Thyroid gland (tissue), 4 donors: Measurements from ENCODE around the gene GPR87.

Source experiments
- CTCF ChIP-seq, 6 experiments: fragments of 200-600 bp in 3 of 6; fragments of 450-650 bp in 3 of 6; sonication (generic) in 3 of 6; IDR thresholded peaks; one replicate each; pipeline ENCODE4 v1.5.1; 2016 to 2019; ENCODE audit warnings: antibody characterized with exemption in 6 of 6, mild to moderate bottlenecking in 2 of 6, inconsistent platforms in 1 of 6, moderate library complexity in 1 of 6
- POLR2A ChIP-seq, 2 donors: fragments of 450-650 bp; IDR thresholded peaks; one replicate each; pipeline ENCODE4 v1.6.1; 2017; ENCODE audit warnings: antibody characterized with exemption in 2 of 2, mild to moderate bottlenecking in 2 of 2, moderate library complexity in 1 of 2

- no peak for TF ChIP-seq CTCF (IDR thresholded peaks at IDR 0.05)
- TF ChIP-seq POLR2A (IDR thresholded peaks at IDR 0.05) = no peak
These were observed 10.9 kb downstream of the GPR87 start for GRCh38 chr3:151305775-151306151.
